GM20431 (cell line): Measurements from ENCODE around the gene MAPK10.

ENCODE experiments used
- in situ Hi-C: fragments of 300-500 bp; cut with MseI, MboI; formaldehyde crosslinking; loops from one replicate; pipeline ENCODE4 v1.15.0; 2020; ENCODE audit warnings: low sequenced_read_pairs; ENCODE audit not compliant: unreplicated experiment

MAPK10 gene

GRCh38 chr4:86283371-86283770 lies 76.5 kb downstream of the MAPK10 start:
- in situ Hi-C loops: no loop called here

- in situ Hi-C loops: no loop called here
Measured at GRCh38 chr4:86280246-86280645, 79.6 kb downstream of the MAPK10 start.

DNA sequence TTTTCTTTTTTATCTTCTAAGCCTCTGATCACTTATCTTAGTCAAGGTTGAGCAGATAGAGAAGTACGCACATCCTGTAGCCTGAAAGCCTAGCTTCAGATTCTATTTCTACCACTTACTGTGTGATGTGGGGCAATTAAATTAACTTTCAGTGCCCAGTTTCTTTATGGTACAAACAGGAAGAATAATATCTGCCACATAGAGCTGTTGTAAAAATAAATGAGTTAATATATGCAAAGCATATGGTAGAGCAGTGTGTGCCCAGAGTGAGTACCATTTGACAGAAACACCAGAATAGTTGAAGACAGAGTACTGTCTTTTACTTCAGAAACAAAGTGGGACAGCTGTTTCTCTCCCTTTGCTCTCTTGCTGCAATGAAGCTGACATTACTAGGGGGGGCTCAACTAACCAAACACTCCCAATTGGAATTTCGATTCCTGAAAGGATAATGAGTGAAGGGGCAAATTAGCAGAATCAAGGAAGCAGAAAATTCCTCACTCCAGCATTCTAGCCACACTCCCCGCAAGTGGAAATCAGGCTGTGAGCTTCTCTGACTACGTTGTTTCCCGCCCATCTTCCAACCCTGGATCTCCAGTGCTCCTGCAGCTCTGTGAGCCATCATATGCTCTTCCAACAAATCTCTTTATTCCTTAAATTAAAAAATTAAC lies 80.4 kb downstream of the MAPK10 start:
- in situ Hi-C loops: no loop called here

DNA sequence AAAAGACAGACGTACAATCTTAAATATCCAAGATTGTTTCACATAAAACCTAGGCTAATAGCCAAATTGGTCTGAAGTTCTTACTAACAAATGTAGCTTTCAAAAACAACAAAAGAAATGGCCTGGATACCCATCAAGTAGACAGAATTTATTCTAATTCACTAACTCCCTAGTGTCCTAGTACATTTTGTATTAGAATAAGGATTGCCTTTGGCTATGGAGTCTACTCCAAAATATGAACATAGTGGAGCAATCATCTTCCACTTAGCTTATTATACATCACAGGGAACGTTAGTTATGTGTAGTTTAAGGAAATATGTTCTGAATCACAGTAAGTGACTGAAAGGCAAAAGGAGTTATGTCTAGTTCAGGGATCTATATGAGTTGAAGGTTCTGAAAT lies 81.7 kb downstream of the MAPK10 start:
- in situ Hi-C loops: no loop called here

- in situ Hi-C loops: no loop called here
Measured at GRCh38 chr4:86274642-86275041, 85.2 kb downstream of the MAPK10 start.

GRCh38 chr4:86272669-86273068 lies 87.2 kb downstream of the MAPK10 start:
- in situ Hi-C loops: no loop called here

GRCh38 chr4:86271057-86271456 lies 88.8 kb downstream of the MAPK10 start:
- in situ Hi-C loops: no loop called here

- in situ Hi-C loops: no loop called here
Measured at GRCh38 chr4:86269354-86269753, 90.5 kb downstream of the MAPK10 start.

- in situ Hi-C loops: no loop called here
Measured at GRCh38 chr4:86264241-86264640, 95.6 kb downstream of the MAPK10 start.

- in situ Hi-C loops: no loop called here
Measured at GRCh38 chr4:86261636-86262035, 98.2 kb downstream of the MAPK10 start.

DNA sequence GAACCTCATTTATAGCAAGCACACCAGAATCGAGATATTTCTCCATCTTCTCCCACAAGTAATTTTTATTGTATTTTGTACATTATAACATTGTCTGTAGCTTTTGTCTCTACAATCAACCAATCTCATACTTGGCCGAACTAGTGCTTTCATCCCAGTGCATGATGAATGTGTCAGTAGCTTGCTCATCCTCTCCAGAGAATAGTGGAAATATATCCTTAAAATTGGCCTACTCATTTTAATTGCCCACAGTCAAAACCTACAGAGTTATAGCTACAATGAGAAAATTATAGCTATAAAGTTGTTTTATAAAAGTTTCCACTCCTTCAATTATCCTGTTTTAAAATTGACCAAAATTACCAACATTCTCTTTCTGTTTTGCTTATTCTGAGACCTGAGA lies 103.8 kb downstream of the MAPK10 start:
- in situ Hi-C loops: no loop called here

DNA sequence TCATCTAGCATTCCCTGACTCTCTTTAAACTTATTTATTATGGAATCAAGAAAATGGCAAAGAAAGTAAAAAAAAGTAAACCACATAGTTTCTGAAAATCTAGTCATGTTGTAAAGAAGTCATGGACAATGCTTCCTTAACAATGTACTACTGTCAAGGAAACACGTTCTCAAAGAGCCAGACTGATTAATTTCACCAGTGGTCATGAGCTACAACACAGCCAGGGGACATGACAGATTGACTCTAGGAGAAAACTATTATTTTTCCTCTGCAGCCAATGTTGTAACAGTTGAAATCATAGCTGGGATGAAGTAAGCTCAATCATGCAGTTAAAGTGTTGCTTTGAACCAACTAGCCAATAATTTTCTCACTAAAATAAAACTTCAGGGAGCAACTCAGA lies 109.2 kb downstream of the MAPK10 start:
- in situ Hi-C loops: no loop called here

- in situ Hi-C loops: no loop called here
Measured at GRCh38 chr4:86250006-86250405, 109.8 kb downstream of the MAPK10 start.

DNA sequence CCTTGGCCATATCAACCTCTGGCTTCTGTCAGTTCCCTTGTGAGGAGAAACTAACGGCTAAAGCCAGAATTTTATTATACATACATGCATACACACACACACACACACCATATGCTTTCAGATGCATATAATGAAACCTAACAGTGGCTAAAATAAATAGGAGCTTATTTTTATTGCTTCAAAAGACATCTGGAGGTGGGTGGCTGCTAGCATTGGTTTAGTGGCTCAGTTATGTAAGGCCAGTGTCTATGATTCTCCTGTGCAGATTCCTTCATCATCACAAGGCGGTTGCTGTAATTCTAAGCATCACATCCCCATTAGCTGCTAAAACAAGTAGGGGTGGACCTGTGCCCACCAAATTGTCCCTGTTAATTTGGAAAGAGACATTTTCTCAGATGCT lies 110.8 kb downstream of the MAPK10 start:
- in situ Hi-C loops: no loop called here

DNA sequence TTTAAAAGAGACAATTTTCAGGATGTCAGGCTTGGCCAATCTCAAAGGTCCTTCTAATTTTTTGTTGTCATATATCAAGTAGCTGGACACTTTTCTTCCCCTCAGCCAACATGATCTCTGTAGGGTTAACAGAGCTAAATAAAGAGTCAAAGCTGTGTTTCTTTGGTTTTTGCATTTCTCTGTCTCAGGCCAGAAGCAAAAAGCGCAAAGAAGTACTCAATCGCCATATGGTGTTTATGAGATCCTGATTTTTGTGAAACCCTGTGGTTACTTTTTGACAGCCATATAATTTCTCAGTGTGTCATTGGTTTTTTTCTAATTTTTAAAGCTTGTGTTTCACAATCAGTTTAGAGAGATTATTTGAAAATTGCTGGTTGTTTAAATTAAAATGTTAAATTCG lies 111.9 kb downstream of the MAPK10 start:
- in situ Hi-C loops: no loop called here

DNA sequence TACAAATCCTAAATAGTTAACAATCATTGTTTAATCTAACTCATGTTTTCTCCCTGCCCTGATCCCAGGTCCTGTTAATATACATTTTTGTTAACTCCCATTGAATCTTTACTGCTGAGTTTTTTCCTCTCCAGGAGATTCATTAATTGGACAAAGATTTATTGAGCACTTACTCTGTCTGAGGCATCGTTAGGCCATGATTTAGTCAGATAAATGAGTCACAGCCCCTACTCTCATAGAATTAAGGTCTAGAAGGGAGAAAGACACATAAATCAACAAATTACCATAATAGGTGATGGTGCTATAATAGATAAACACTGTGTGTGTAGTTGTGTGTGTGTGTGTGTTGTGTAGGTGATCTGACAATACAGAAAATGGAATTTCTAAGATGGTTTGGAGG lies 112.5 kb downstream of the MAPK10 start:
- in situ Hi-C loops: no loop called here

DNA sequence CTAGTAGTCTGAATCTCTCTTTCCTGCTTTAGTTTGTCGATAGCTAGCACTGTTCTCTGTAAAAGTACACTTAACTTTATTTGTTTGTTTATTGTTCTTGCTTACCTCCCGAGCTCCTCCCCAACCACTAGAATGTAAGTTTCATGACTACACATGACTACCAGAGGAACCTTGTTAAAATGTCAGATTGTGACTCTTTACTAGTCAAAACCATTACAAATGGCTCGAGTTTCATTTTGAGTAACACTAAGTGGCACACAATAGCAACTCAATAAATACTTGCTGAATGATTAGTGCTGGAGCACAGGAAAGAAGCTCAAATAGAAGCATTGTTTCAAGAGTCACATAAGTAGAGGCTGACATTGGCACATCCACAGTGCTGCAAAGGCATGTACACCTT lies 116.1 kb downstream of the MAPK10 start:
- in situ Hi-C loops: no loop called here

GRCh38 chr4:86242677-86243076 lies 117.2 kb downstream of the MAPK10 start:
- in situ Hi-C loops: no loop called here

DNA sequence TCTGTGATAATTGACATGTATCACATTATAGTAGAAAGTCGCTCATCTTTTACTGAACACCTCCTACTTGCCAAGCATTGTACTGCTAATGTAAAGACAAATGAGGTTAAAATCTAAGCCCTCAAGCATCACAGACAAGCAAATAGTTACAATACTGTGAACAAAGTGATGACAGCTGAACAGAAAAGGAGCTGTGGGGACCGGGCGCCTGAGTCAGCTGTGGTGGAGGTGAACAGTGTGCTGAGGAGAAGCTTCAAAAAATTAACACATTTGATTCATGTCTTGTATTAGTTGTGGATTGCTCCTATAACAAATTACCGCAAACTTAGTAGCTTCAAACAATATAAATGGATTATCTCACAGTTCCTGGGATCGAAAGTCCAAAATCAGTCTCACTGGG lies 124.3 kb downstream of the MAPK10 start:
- in situ Hi-C loops: no loop called here

DNA sequence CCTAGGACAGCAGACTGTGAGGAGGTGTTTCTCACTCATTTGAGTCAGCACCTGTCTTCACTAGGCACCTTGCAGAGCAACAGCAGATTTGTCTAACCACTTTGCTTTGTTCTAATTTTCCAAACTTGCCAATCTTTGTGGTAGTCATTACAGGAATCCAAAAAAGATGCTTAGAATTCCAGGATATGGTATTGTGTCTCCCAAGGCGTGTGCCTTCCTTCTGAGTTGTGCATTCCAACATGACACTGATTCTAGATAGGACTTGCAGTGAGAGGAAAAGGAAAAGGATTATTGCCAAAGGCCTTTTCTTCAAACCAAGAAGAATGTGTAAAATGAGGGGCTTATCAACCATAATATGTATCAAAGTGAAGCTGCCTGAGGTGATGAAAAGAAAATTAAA lies 126.2 kb downstream of the MAPK10 start:
- in situ Hi-C loops: no loop called here

GRCh38 chr4:86233090-86233489 lies 126.8 kb downstream of the MAPK10 start:
- in situ Hi-C loops: no loop called here

- in situ Hi-C loops: no loop called here
Measured at GRCh38 chr4:86223472-86223871, 136.4 kb downstream of the MAPK10 start.

GRCh38 chr4:86221002-86221401 lies 138.9 kb downstream of the MAPK10 start:
- in situ Hi-C loops: no loop called here
